ENCODE results near the gene CLSTN2. TPM values are rescaled to one million over a fixed set of nuclear protein-coding genes. Genes with fewer than 3 reads are reported as not detected.

CLSTN2 gene
- polyA plus RNA-seq, 3 donors, result not detected

GRCh38 chr3:140244893-140245292 lies 309.9 kb downstream of the CLSTN2 start:
- Histone ChIP-seq H3K4me2 (replicated peaks; ENCODE audit: extremely low read depth, low read length, poor library complexity, severe bottlenecking) (no peak overlapping the region), H3K4me1 (ENCODE audit: control insufficient read depth in 1 of 2, insufficient read depth in 2 of 2, low read length in 2 of 2) (no peaks in the 10 kb centered on the region), H3K4me3 (replicated peaks in 1 of 3; ENCODE audit: low read depth in 2 of 3, low read length in 3 of 3) (no peak overlapping the region), H4K20me1 (ENCODE audit: insufficient read depth, low read length) (no peaks in the 10 kb centered on the region), H3K27ac (ENCODE audit: low read depth in 1 of 2, low read length in 2 of 2) (no peak overlapping the region), H3K79me2 (ENCODE audit: insufficient read depth, low read length) (no peaks in the 10 kb centered on the region), H3K27me3 (ENCODE audit: control insufficient read depth in 2 of 2, insufficient read depth in 2 of 2, low read length in 2 of 2) (no peaks in the 10 kb centered on the region), H3K9ac (ENCODE audit: insufficient read depth, low read length, poor library complexity, severe bottlenecking) (no peak overlapping the region), H3K36me3 (replicated peaks in 1 of 2; ENCODE audit: control insufficient read depth in 1 of 2, insufficient read depth in 2 of 2, low read length in 2 of 2) (no peaks in the 10 kb centered on the region), H2AFZ (ENCODE audit: insufficient read depth, low read depth, low read length, poor library complexity, severe bottlenecking) (no peak overlapping the region), H3K9me3 (replicated peaks in 1 of 2; ENCODE audit: control insufficient read depth in 1 of 2, insufficient read depth in 1 of 2, low read length in 2 of 2) (no peaks in the 10 kb centered on the region)
- Mint-ChIP-seq H3K36me3 (no peaks in the 10 kb centered on the region), H3K9me3 (peaks cover 0 to 9% (median 3%) of the 10 kb centered on the region in 7 donors), H3K4me3 (no peak overlapping the region), H3K27ac (no peak overlapping the region), H3K27me3 (ENCODE audit: low read depth in 3 of 3) (peaks cover 1 to 2% (median 2%) of the 10 kb centered on the region in 3 donors), H3K4me1 (no peaks in the 10 kb centered on the region)
- intact Hi-C loops (cut with micrococcal nuclease), result no loop called here
- no peak for TF ChIP-seq CTCF (IDR thresholded peaks at IDR 0.05)
- 75% methylated on average over 2 of the region's 5 CpGs for WGBS (ENCODE audit: insufficient coverage)
- no peak for DNase-seq

GRCh38 chr3:140246578-140246977 lies 311.6 kb downstream of the CLSTN2 start:
- H2AFZ ChIP-seq (ENCODE audit: insufficient read depth, low read depth, low read length, poor library complexity, severe bottlenecking), result no peak overlapping the region
- Mint-ChIP-seq H3K36me3 (no peaks in the 10 kb centered on the region), H3K4me3 (no peak overlapping the region), H3K27ac (no peak overlapping the region), H3K27me3 (ENCODE audit: low read depth in 3 of 3) (peaks cover 0 to 2% (median 1%) of the 10 kb centered on the region in 3 donors), H3K4me1 (no peaks in the 10 kb centered on the region), H3K9me3 (peaks cover 0 to 8% (median 3%) of the 10 kb centered on the region in 7 donors)
- TF ChIP-seq CTCF (IDR thresholded peaks at IDR 0.05), result no peak
- DNase-seq, result no peak
- no peaks in the 10 kb centered on the region for H3K4me1 ChIP-seq (ENCODE audit: control insufficient read depth in 1 of 2, insufficient read depth in 2 of 2, low read length in 2 of 2)
- H3K9ac ChIP-seq (ENCODE audit: insufficient read depth, low read length, poor library complexity, severe bottlenecking), result no peak overlapping the region
- no peaks in the 10 kb centered on the region for H3K79me2 ChIP-seq (ENCODE audit: insufficient read depth, low read length)
- no peak overlapping the region for H3K4me2 ChIP-seq (replicated peaks; ENCODE audit: extremely low read depth, low read length, poor library complexity, severe bottlenecking)
- no peaks in the 10 kb centered on the region for H4K20me1 ChIP-seq (ENCODE audit: insufficient read depth, low read length)
- H3K36me3 ChIP-seq (replicated peaks in 1 of 2; ENCODE audit: control insufficient read depth in 1 of 2, insufficient read depth in 2 of 2, low read length in 2 of 2), result no peaks in the 10 kb centered on the region
- H3K9me3 ChIP-seq (replicated peaks in 1 of 2; ENCODE audit: control insufficient read depth in 1 of 2, insufficient read depth in 1 of 2, low read length in 2 of 2), result no peaks in the 10 kb centered on the region
- H3K27ac ChIP-seq (ENCODE audit: low read depth in 1 of 2, low read length in 2 of 2), result no peak overlapping the region
- WGBS (ENCODE audit: insufficient coverage), result 0% methylated on average over 1 of the region's 3 CpGs
- intact Hi-C loops (cut with micrococcal nuclease), result no loop called here
- no peak overlapping the region for H3K4me3 ChIP-seq (replicated peaks in 1 of 3; ENCODE audit: low read depth in 2 of 3, low read length in 3 of 3)
- H3K27me3 ChIP-seq (ENCODE audit: control insufficient read depth in 2 of 2, insufficient read depth in 2 of 2, low read length in 2 of 2), result no peaks in the 10 kb centered on the region
